NOMO-1 (cell line): Measurements from ENCODE around the gene RAD51.
A peak's percentile ranks its signal among the peaks of the same experiment; 100 is the strongest.

Experiments
- DNase-seq, 2 experiments: peaks; one replicate each; lab custom pipeline; 2025; ENCODE audit not compliant: unreplicated experiment in 2 of 2; lab: John Stamatoyannopoulos, UW

RAD51 gene

GRCh38 chr15:40756938-40757337 lies 62.0 kb downstream of the RAD51 start:
- DNase-seq: no peak

GRCh38 chr15:40759961-40760360 lies 65.0 kb downstream of the RAD51 start:
- DNase-seq: no peak

- DNase-seq: no peak
These were observed 68.2 kb downstream of the RAD51 start for GRCh38 chr15:40762919-40763800.

GRCh38 chr15:40763801-40764628 lies 69.0 kb downstream of the RAD51 start, which contains the start of gene GCHFR:
GCHFR (plus strand) TSS chr15:40764068; CDS start chr15:40764181, 113 bp downstream.
- DNase-seq: peak; percentile 67 to 71

GRCh38 chr15:40764629-40765103 lies 69.7 kb downstream of the RAD51 start:
- DNase-seq: peak in 1 of 2 experiments; percentile 17

- DNase-seq: no peak
These were observed 71.3 kb downstream of the RAD51 start for GRCh38 chr15:40766194-40766815.

GRCh38 chr15:40766906-40767837 lies 72.2 kb downstream of the RAD51 start:
- no peak for DNase-seq

- no peak for DNase-seq
These were observed 73.0 kb downstream of the RAD51 start for GRCh38 chr15:40767838-40768500.

GRCh38 chr15:40768521-40769273 lies 73.7 kb downstream of the RAD51 start:
- DNase-seq: peak in 1 of 2 experiments; percentile 4

GRCh38 chr15:40769274-40770146 lies 74.5 kb downstream of the RAD51 start, which contains the start of gene C15orf62:
C15orf62 (plus strand) TSS chr15:40769980; CDS start chr15:40770496, 516 bp downstream.
- peak; percentile 27 to 38 for DNase-seq

- DNase-seq: no peak
These were observed 75.3 kb downstream of the RAD51 start for GRCh38 chr15:40770147-40770721.

- no peak for DNase-seq
These were observed 76.3 kb downstream of the RAD51 start for GRCh38 chr15:40771242-40771641.

GRCh38 chr15:40772014-40772413 lies 77.0 kb downstream of the RAD51 start:
- no peak for DNase-seq

- no peak for DNase-seq
These were observed 78.5 kb downstream of the RAD51 start for GRCh38 chr15:40773496-40773895.

GRCh38 chr15:40773902-40774301 lies 78.9 kb downstream of the RAD51 start:
- no peak for DNase-seq

GRCh38 chr15:40775007-40775406 lies 80.0 kb downstream of the RAD51 start:
- no peak for DNase-seq
